GM18511 (cell line): Measurements from ENCODE around the gene FBXL15.
A peak's percentile ranks its signal among the peaks of the same experiment; 100 is the strongest.

Source experiments
- ATAC-seq: cut with Tn5 transposase; IDR thresholded peaks from one replicate; pipeline ENCODE4 v1.9.1; 2021; ENCODE audit warnings: mild to moderate bottlenecking, moderate library complexity; ENCODE audit not compliant: unreplicated experiment

FBXL15 gene

GRCh38 chr10:102397222-102398171 lies 23.1 kb upstream of the FBXL15 start:
- no peak for ATAC-seq

- ATAC-seq: no peak
These were observed 22.2 kb upstream of the FBXL15 start for GRCh38 chr10:102398172-102399020.

- peak; percentile 69 for ATAC-seq
These were observed 21.2 kb upstream of the FBXL15 start for GRCh38 chr10:102399217-102400021.

DNA sequence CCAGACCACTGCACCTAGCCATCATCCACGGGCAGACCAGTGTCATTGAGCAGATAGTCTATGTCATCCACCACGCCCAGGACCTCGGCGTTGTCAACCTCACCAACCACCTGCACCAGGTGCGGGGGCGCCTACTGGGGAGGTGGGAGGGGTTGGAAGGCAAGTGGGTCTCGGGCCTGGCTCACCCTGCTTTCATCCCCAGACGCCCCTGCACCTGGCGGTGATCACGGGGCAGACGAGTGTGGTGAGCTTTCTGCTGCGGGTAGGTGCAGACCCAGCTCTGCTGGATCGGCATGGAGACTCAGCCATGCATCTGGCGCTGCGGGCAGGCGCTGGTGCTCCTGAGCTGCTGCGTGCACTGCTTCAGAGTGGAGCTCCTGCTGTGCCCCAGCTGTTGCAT lies 20.6 kb upstream of the FBXL15 start:
- no peak for ATAC-seq

DNA sequence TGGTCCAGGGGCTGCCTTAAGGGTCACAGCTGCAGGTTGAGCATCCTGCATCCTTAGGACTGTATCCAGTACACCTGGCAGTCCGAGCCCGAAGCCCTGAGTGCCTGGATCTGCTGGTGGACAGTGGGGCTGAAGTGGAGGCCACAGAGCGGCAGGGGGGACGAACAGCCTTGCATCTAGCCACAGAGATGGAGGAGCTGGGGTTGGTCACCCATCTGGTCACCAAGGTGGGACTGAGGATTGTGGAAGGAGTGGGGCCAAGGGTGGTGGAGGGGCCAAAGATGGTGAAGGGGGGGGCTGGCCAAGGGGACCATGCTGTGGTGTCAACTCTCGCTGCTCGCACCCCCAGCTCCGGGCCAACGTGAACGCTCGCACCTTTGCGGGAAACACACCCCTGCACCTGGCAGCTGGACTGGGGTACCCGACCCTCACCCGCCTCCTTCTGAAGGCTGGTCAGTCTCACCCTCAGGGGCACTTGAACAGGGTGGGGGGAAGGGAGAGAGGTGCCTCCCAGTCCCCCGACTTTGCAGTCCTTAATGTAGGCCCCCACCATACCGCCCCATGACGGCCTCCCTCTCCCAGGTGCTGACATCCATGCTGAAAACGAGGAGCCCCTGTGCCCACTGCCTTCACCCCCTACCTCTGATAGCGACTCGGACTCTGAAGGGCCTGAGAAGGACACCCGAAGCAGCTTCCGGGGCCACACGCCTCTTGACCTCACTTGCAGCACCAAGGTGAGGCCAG lies 19.9 kb upstream of the FBXL15 start:
- ATAC-seq: no peak

- no peak for ATAC-seq
These were observed 19.3 kb upstream of the FBXL15 start for GRCh38 chr10:102401342-102401654.

DNA sequence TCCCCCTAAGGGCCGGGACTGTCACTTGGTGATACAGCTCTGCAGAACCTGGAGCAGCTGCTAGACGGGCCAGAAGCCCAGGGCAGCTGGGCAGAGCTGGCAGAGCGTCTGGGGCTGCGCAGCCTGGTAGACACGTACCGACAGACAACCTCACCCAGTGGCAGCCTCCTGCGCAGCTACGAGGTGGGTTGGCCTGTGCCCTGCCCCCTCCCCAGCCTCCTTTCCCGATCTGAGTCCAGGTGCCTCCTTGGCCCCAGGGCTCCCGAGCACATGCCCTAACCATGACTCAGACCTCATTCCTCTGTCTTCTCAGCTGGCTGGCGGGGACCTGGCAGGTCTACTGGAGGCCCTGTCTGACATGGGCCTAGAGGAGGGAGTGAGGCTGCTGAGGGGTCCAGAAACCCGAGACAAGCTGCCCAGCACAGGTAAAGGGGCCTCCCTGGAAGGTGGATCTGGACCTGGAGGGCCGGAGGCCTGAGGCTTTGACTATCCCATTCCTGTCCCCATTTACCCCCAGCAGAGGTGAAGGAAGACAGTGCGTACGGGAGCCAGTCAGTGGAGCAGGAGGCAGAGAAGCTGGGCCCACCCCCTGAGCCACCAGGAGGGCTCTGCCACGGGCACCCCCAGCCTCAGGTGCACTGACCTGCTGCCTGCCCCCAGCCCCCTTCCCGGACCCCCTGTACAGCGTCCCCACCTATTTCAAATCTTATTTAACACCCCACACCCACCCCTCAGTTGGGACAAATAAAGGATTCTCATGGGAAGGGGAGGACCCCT lies 18.7 kb upstream of the FBXL15 start:
- no peak for ATAC-seq

DNA sequence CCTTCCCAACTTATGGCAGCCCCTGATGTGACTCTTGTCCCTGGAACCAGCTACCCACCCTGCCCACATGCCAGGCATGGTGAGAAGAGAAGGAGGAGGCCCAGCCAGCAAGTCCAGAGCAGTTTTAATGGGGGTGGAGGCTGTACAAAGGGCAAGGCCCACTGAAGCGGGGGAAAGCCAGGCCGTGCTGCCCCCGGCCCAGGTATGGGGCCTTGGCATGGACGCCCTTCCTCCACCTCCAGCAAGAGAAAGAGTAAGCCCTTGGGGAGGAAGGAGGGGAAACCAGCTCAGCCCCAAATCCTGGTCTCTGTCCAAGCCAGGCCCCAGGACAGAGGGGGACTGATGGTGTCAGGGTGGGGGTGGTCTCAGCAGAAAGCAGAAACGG lies 18.1 kb upstream of the FBXL15 start:
- no peak for ATAC-seq

DNA sequence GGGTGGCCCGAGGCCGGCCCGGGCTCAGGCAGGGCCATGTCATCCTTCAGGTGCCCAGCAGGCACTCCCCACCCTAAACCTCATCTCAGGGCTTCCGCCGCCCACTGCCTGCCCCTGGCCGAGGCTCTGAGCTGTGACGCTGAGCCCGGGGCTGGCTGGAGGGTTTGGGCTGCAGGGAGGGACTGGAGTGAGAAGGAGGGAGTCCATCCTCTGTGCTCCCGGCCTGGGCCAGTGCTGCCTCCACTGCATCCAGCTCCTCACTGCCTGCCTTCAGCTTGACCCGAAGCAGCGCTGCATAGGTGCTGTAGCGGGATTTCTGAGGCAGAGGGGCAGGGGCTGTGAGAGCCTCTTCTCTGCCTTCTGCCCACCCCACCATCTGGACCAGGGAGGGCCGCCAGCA lies 17.5 kb upstream of the FBXL15 start:
- no peak for ATAC-seq

- no peak for ATAC-seq
These were observed 16.1 kb upstream of the FBXL15 start for GRCh38 chr10:102404361-102405107.

DNA sequence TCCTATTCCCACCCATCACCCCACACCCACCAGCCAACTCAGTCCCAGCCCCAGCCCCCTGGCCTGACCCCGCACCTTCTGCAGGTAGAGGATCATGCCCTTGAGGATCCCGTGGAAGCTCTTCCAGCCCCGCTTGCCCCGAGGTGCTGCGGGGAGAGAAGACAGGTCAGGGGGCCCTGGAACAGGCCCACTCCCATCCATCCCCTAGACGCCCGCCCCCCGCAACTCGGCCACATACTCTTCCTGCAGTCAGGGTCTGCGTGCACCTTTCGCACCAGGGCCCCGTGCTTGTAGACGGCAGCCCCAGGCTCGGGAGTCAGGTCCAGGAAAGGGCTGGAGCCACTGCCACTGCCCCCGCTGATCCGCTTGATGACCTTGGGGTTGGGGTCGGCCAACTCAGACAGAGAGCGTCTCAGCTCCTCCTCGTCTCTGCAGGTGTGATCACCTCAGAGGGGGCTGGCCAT lies 15.5 kb upstream of the FBXL15 start:
- ATAC-seq: no peak

DNA sequence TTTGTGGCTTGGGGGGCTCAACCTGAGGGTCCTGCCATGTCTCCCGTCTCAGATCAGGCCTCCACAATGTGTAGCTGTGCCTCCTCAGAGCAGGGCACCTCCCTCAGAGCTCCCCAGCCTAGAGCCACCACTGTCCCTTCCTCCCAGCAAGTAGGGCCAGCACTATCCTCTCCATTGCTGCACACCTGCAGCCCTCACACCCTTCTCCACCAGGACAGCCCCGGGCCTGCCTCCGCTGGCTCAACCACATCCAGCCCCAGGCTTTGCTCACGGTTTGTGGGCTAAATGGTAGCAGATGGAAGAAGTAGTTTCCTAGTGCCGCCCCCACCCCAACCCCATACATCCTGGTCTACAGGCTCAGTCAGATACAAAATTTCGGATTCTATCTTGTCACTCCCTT lies 15.0 kb upstream of the FBXL15 start:
- no peak for ATAC-seq

- ATAC-seq: no peak
These were observed 13.8 kb upstream of the FBXL15 start for GRCh38 chr10:102406815-102407214.

GRCh38 chr10:102407425-102408130 lies 13.1 kb upstream of the FBXL15 start:
- ATAC-seq: no peak

DNA sequence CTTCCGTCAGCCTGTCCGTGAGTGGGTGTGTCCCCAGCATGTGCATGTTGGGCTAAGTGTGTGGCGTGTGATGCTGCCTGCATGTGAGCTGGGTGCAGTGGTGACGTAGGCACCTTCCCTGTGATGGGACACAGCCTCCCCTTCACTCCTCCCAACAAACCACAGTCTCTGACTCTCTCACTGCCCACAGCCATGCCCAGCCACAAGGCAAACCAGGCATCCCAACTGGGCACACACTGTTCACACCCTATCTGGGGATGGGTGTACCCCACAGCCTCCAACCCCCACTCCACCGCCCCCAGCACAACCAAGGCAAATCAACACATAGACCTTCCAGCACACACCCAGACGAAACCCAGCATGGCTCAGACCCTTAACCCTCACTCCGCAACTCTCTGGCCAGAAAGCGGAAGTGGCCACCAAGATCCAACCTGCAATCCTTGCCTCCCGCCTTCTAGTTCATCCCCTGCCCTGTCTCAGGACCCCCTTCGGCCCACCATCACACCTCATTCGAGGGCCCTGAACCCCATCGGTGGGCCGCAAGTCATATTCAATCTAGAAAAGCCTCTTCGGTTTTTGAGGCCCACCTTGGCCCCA lies 12.4 kb upstream of the FBXL15 start:
- ATAC-seq: no peak

DNA sequence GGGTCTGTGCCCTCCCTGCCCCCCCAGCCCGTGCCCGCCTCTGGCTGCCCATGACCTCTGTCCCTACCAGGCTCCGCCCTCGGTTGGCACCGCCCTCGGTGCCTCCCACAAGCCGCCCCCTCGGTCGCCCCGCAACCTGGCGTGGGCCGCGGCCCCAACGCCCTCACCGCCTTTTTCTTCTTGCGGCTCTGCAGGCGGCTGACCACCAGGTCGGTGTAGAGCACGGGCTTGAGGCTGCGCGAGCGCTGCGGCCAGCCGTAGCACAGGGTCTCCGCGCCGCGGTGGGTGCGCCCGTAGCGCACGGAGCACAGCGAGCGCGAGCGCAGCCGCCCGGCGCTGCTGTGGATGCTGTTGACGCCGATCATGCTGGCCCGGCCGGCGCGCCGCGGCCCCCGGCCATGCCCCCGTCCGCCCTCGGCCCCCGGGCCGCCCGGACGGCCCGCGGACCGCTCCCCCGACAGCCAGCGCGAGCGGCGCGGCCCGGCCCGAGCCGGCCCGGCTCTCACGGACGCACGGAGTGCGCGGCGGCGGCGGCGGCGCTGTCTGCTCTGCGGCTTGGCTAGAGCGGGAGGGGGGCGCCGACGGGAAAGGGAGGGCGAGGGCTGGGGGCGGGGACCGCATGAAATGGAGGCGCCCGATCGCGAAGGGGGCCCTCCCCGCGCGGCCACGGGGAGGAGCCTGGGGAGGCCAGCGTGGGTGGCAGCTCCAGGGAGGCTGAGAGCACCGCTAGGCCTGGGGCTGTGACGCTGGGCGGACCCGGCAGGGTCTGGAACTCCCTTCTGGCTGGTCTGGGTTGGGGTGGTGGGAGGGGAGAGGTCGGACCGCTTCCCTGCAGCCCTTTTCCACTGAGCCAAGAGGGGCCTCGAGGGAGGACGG lies 11.7 kb upstream of the FBXL15 start:
- no peak for ATAC-seq
